HepG2 (cell line): ENCODE results near the gene UBE3B. TPM values are rescaled to one million over a fixed set of nuclear protein-coding genes. Genes with fewer than 3 reads are reported as not detected.

ENCODE experiments used
- DNMT1 ChIP-seq: sonication (generic); formaldehyde crosslinking; IDR thresholded peaks from 2 replicates; pipeline ENCODE4 v1.5.1; 2020; ENCODE audit warnings: mild to moderate bottlenecking, missing genetic modification reagents
- FOSL1 ChIP-seq: sonication (generic); formaldehyde crosslinking; IDR thresholded peaks from 2 replicates; pipeline ENCODE4 v1.9.0; 2021; ENCODE audit warnings: missing genetic modification reagents, borderline replicate concordance
- FOXJ3 ChIP-seq: sonication (generic); formaldehyde crosslinking; IDR thresholded peaks from 2 replicates; pipeline ENCODE4 v1.4.0; 2020; ENCODE audit warnings: missing genetic modification reagents, mild to moderate bottlenecking, borderline replicate concordance
- HDAC1 ChIP-seq: sonication (generic); formaldehyde crosslinking; IDR thresholded peaks from 2 replicates; pipeline ENCODE4 v1.5.1; 2020; ENCODE audit warnings: mild to moderate bottlenecking, missing genetic modification reagents
- HHEX ChIP-seq: IDR thresholded peaks from 2 replicates; pipeline ENCODE4 v1.6.1; 2016; ENCODE audit warnings: control low read depth
- IKZF1 ChIP-seq: fragments of 450-650 bp; IDR thresholded peaks from 2 replicates; pipeline ENCODE4 v1.7.1; 2016
- JDP2 ChIP-seq: sonication (generic); formaldehyde crosslinking; IDR thresholded peaks from 2 replicates; pipeline ENCODE4 v1.8.1; 2022; ENCODE audit warnings: missing genetic modification reagents, borderline replicate concordance
- SALL1 ChIP-seq: sonication (generic); formaldehyde crosslinking; IDR thresholded peaks from 2 replicates; pipeline ENCODE4 v1.8.0; 2022; ENCODE audit warnings: mild to moderate bottlenecking, missing genetic modification reagents
- SOX5 ChIP-seq: IDR thresholded peaks from 2 replicates; pipeline ENCODE4 v1.6.1; 2016; ENCODE audit warnings: borderline replicate concordance
- TBX2 ChIP-seq: sonication (generic); formaldehyde crosslinking; IDR thresholded peaks from 2 replicates; pipeline ENCODE4 v1.5.0; 2020; ENCODE audit warnings: missing genetic modification reagents, mild to moderate bottlenecking, borderline replicate concordance
- TOE1 ChIP-seq: sonication (generic); formaldehyde crosslinking; IDR thresholded peaks from 2 replicates; pipeline ENCODE4 v1.4.0; 2020; ENCODE audit warnings: mild to moderate bottlenecking, missing genetic modification reagents
- TSC22D2 ChIP-seq: sonication (generic); formaldehyde crosslinking; IDR thresholded peaks from 2 replicates; pipeline ENCODE4 v1.5.1; 2020; ENCODE audit warnings: missing genetic modification reagents, mild to moderate bottlenecking, borderline replicate concordance
- ZFX ChIP-seq: sonication (generic); formaldehyde crosslinking; IDR thresholded peaks from 2 replicates; pipeline ENCODE4 v1.4.0; 2020; ENCODE audit warnings: mild to moderate bottlenecking, low read depth, missing genetic modification reagents, moderate library complexity
- ZFY ChIP-seq: sonication (generic); formaldehyde crosslinking; IDR thresholded peaks from 2 replicates; pipeline ENCODE4 v1.4.0; 2020; ENCODE audit warnings: missing genetic modification reagents
- ZKSCAN1 ChIP-seq: fragments of 150-350 bp; IDR thresholded peaks from 2 replicates; pipeline ENCODE4 v1.6.1; 2014; ENCODE audit warnings: low read length
- ZNF230 ChIP-seq: sonication (generic); formaldehyde crosslinking; IDR thresholded peaks from 2 replicates; pipeline ENCODE4 v1.4.0; 2020; ENCODE audit warnings: mild to moderate bottlenecking, missing genetic modification reagents
- ZNF432 ChIP-seq: sonication (generic); formaldehyde crosslinking; IDR thresholded peaks from 2 replicates; pipeline ENCODE4 v1.5.0; 2020; ENCODE audit warnings: missing genetic modification reagents, mild to moderate bottlenecking, borderline replicate concordance
- ZNF543 ChIP-seq: sonication (generic); formaldehyde crosslinking; IDR thresholded peaks from 2 replicates; pipeline ENCODE4 v1.4.0; 2020; ENCODE audit warnings: mild to moderate bottlenecking, missing genetic modification reagents
- ZNF550 ChIP-seq: sonication (generic); formaldehyde crosslinking; IDR thresholded peaks from 2 replicates; pipeline ENCODE4 v1.4.0; 2020; ENCODE audit warnings: mild to moderate bottlenecking, missing genetic modification reagents, borderline replicate concordance
- ZNF670 ChIP-seq: sonication (generic); formaldehyde crosslinking; IDR thresholded peaks from 2 replicates; pipeline ENCODE4 v1.8.0; 2022; ENCODE audit warnings: mild to moderate bottlenecking, missing genetic modification reagents, borderline replicate concordance
- ZNF746 ChIP-seq: sonication (generic); formaldehyde crosslinking; IDR thresholded peaks from 2 replicates; pipeline ENCODE4 v1.8.0; 2022; ENCODE audit warnings: mild to moderate bottlenecking, missing genetic modification reagents
- ZNF879 ChIP-seq: sonication (generic); formaldehyde crosslinking; IDR thresholded peaks from 2 replicates; pipeline ENCODE4 v1.8.1; 2023; ENCODE audit warnings: missing genetic modification reagents
- polyA plus RNA-seq, 8 experiments: library from polyadenylated mRNA; depleted of rRNA in 3 of 8; stranded (reverse) in 7 of 8; unstranded in 1 of 8; fragments of >200 nt; fragmentation: Illumina TruSeq in 4 of 8; extraction: Trizol in 4 of 8; gene quantifications; 2 replicates each; pipeline versions ENCODE4 v1.2.1 to v1.2.3, GENCODE V29; 2011 to 2016; ENCODE audit warnings: low read depth in 4 of 8, missing spikeins in 1 of 8, mixed read lengths in 1 of 8; ENCODE audit not compliant: insufficient read depth in 1 of 8
- total RNA-seq, 5 experiments: library from RNA; depleted of rRNA; stranded (reverse); fragments of >200 nt; fragmentation: Illumina TruSeq; extraction: Trizol; gene quantifications; 2 replicates each; pipeline ENCODE4 v1.2.3, GENCODE V29; 2016; ENCODE audit warnings: low read depth in 1 of 5
- TF ChIP-seq, protein P1 (sequence below), 2 experiments: sonication (generic) in 1 of 2; formaldehyde crosslinking in 1 of 2; IDR thresholded peaks; 2 replicates each; pipeline versions ENCODE4 v1.6.1 to v1.9.0; 2014 to 2022; ENCODE audit warnings: antibody characterized with exemption in 1 of 2, borderline replicate concordance in 1 of 2, inconsistent platforms in 1 of 2, low read depth in 1 of 2, missing genetic modification reagents in 1 of 2
- TF ChIP-seq, protein P2 (sequence below): sonication (generic); formaldehyde crosslinking; IDR thresholded peaks from 2 replicates; pipeline ENCODE4 v1.4.0; 2020; ENCODE audit warnings: low read depth, mild to moderate bottlenecking, missing genetic modification reagents
- TF ChIP-seq, protein P3 (sequence below): sonication (generic); formaldehyde crosslinking; IDR thresholded peaks from 2 replicates; pipeline ENCODE4 v1.5.0; 2020; ENCODE audit warnings: missing genetic modification reagents

Gene UBE3B
- total and polyA plus RNA-seq, 2 of the 13 experiments (the other 11 are each of a cell fraction or from before 2014, with no cell fraction given) = 22.7 to 25.3 TPM

GRCh38 chr12:109494348-109494881 lies 17.0 kb downstream of the UBE3B start (continued):
- TF ChIP-seq, protein P1, sequence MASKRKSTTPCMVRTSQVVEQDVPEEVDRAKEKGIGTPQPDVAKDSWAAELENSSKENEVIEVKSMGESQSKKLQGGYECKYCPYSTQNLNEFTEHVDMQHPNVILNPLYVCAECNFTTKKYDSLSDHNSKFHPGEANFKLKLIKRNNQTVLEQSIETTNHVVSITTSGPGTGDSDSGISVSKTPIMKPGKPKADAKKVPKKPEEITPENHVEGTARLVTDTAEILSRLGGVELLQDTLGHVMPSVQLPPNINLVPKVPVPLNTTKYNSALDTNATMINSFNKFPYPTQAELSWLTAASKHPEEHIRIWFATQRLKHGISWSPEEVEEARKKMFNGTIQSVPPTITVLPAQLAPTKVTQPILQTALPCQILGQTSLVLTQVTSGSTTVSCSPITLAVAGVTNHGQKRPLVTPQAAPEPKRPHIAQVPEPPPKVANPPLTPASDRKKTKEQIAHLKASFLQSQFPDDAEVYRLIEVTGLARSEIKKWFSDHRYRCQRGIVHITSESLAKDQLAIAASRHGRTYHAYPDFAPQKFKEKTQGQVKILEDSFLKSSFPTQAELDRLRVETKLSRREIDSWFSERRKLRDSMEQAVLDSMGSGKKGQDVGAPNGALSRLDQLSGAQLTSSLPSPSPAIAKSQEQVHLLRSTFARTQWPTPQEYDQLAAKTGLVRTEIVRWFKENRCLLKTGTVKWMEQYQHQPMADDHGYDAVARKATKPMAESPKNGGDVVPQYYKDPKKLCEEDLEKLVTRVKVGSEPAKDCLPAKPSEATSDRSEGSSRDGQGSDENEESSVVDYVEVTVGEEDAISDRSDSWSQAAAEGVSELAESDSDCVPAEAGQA (IDR thresholded peaks at IDR 0.05; ENCODE audit: low read depth) = no peak
- TF ChIP-seq, protein P1 (CRISPR knock-in tag; IDR thresholded peaks at IDR 0.05; ENCODE audit: borderline replicate concordance) = no peak
- TF ChIP-seq ZNF670 (CRISPR knock-in tag) (no peak), FOSL1 (CRISPR knock-in tag) (peak; percentile 50; the same call in 1 of the 2 replicates), ZNF879 (CRISPR knock-in tag) (no peak), TOE1 (CRISPR knock-in tag) (no peak), ZNF550 (CRISPR knock-in tag) (no peak), ZFY (no peak), ZNF746 (CRISPR knock-in tag) (no peak), SALL1 (CRISPR knock-in tag) (peak; percentile 58; the same call in 1 of the 2 replicates), ZKSCAN1 (no peak), IKZF1 (no peak), TBX2 (CRISPR knock-in tag) (peak; percentile 65; the same call in 1 of the 2 replicates), SOX5 (peak; percentile 76), DNMT1 (CRISPR knock-in tag) (no peak), HDAC1 (CRISPR knock-in tag) (no peak), JDP2 (no peak), ZFX (CRISPR knock-in tag) (0 out of 2 replicates have a peak, but pooled peaks have one; percentile 11), HHEX (CRISPR knock-in tag) (0 out of 2 replicates have a peak, but pooled peaks have one; percentile 35), TSC22D2 (CRISPR knock-in tag) (no peak), FOXJ3 (peak; percentile 56; the same call in 1 of the 2 replicates), ZNF230 (CRISPR knock-in tag) (no peak), ZNF432 (no peak), ZNF543 (CRISPR knock-in tag) (no peak)
- TF ChIP-seq, protein P2, sequence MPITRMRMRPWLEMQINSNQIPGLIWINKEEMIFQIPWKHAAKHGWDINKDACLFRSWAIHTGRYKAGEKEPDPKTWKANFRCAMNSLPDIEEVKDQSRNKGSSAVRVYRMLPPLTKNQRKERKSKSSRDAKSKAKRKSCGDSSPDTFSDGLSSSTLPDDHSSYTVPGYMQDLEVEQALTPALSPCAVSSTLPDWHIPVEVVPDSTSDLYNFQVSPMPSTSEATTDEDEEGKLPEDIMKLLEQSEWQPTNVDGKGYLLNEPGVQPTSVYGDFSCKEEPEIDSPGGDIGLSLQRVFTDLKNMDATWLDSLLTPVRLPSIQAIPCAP = no peak
- TF ChIP-seq, protein P3, sequence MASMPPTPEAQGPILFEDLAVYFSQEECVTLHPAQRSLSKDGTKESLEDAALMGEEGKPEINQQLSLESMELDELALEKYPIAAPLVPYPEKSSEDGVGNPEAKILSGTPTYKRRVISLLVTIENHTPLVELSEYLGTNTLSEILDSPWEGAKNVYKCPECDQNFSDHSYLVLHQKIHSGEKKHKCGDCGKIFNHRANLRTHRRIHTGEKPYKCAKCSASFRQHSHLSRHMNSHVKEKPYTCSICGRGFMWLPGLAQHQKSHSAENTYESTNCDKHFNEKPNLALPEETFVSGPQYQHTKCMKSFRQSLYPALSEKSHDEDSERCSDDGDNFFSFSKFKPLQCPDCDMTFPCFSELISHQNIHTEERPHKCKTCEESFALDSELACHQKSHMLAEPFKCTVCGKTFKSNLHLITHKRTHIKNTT = no peak
